DMS 273 (cell line): ENCODE data around the gene ATP2B3.
A peak's percentile ranks its signal among the peaks of the same experiment; 100 is the strongest.

Source experiments
- DNase-seq: peaks from one replicate; lab custom pipeline; 2025; ENCODE audit not compliant: unreplicated experiment; lab: John Stamatoyannopoulos, UW

The ATP2B3 gene

GRCh38 chrX:153507484-153508178, 9.8 kb upstream of the ATP2B3 start:
- peak; percentile 97 for DNase-seq

GRCh38 chrX:153509592-153509991, 7.8 kb upstream of the ATP2B3 start:
- DNase-seq, result no peak

- DNase-seq, result no peak
Observed at GRCh38 chrX:153510383-153510782, 7.1 kb upstream of the ATP2B3 start.

- peak; percentile 86 for DNase-seq
Observed at GRCh38 chrX:153511784-153512500, 5.5 kb upstream of the ATP2B3 start.

- no peak for DNase-seq
Observed at GRCh38 chrX:153512501-153512893, 4.9 kb upstream of the ATP2B3 start.

GRCh38 chrX:153513265-153513664, 4.2 kb upstream of the ATP2B3 start:
- no peak for DNase-seq

- DNase-seq, result no peak
Observed at GRCh38 chrX:153514259-153514658, 3.2 kb upstream of the ATP2B3 start.

GRCh38 chrX:153515435-153515834, 2.0 kb upstream of the ATP2B3 start:
- no peak for DNase-seq

GRCh38 chrX:153516073-153516472, 1.4 kb upstream of the ATP2B3 start:
- DNase-seq, result no peak

- no peak for DNase-seq
Observed at GRCh38 chrX:153517946-153518834, 748 bp downstream of the ATP2B3 start.

GRCh38 chrX:153519569-153520286, 2.3 kb downstream of the ATP2B3 start:
- peak; percentile 81 for DNase-seq

- peak; percentile 70 for DNase-seq
Observed at GRCh38 chrX:153520287-153520917, 3.0 kb downstream of the ATP2B3 start.

- DNase-seq, result peak; percentile 98
Observed at GRCh38 chrX:153521034-153521433, 3.6 kb downstream of the ATP2B3 start.

- DNase-seq, result peak; percentile 47
Observed at GRCh38 chrX:153522259-153522658, 4.8 kb downstream of the ATP2B3 start.

- DNase-seq, result no peak
Observed at GRCh38 chrX:153523269-153523668, 5.8 kb downstream of the ATP2B3 start.

- peak; percentile 52 for DNase-seq
Observed at GRCh38 chrX:153524234-153524633, 6.8 kb downstream of the ATP2B3 start.

GRCh38 chrX:153525451-153525850, 8.0 kb downstream of the ATP2B3 start:
- DNase-seq, result peak; percentile 91

GRCh38 chrX:153526042-153526441, 8.6 kb downstream of the ATP2B3 start:
- peak; percentile 96 for DNase-seq

GRCh38 chrX:153526801-153527200, 9.4 kb downstream of the ATP2B3 start:
- peak; percentile 82 for DNase-seq

- peak; percentile 68 for DNase-seq
Observed at GRCh38 chrX:153527208-153527607, 9.8 kb downstream of the ATP2B3 start.
